ENCODE data around the gene FOXD4.
"Not testable (repeated sequence)": the region's sequence is repeated elsewhere in the genome, so short reads cannot be mapped to it uniquely, and the experiment has no call there.

The FOXD4 gene

GRCh38 chr9:117995-118467 lies at the start of gene FOXD4:
Gene FOXD4, minus strand, starts transcription at chr9:118417. Its CDS starts 298 bp downstream, at chr9:118119.
- H3K4me3 ChIP-seq, H3K27ac ChIP-seq: not testable (repeated sequence)

GRCh38 chr9:159871-160270 lies 41.7 kb upstream of the FOXD4 start:
- not testable (repeated sequence) for H3K27ac ChIP-seq, H3K4me3 ChIP-seq

- H3K27ac ChIP-seq, H3K4me3 ChIP-seq: not testable (repeated sequence)
Observed at GRCh38 chr9:151173-151572, 33.0 kb upstream of the FOXD4 start.

GRCh38 chr9:139880-140279 lies 21.7 kb upstream of the FOXD4 start:
- not testable (repeated sequence) for H3K4me3 ChIP-seq, H3K27ac ChIP-seq

GRCh38 chr9:117144-117994 lies 848 bp downstream of the FOXD4 start:
- not testable (repeated sequence) for H3K27ac ChIP-seq, H3K4me3 ChIP-seq

- not testable (repeated sequence) for H3K27ac ChIP-seq, H3K4me3 ChIP-seq
Observed at GRCh38 chr9:116239-117077, 1.8 kb downstream of the FOXD4 start.

- H3K4me3 ChIP-seq = peak overlapping the region in 1 of 7 experiments; percentile 45
- not testable (repeated sequence) for H3K27ac ChIP-seq
Observed at GRCh38 chr9:115118-115451, 3.1 kb downstream of the FOXD4 start.

- not testable (repeated sequence) for H3K27ac ChIP-seq
- H3K4me3 ChIP-seq = peak overlapping the region; percentile 30 to 47 (median 34)
Observed at GRCh38 chr9:114267-115117, 3.7 kb downstream of the FOXD4 start.

GRCh38 chr9:113468-114266 lies 4.5 kb downstream of the FOXD4 start:
- H3K4me3 ChIP-seq = peak overlapping the region; percentile 30 to 47 (median 34)
- H3K27ac ChIP-seq = not testable (repeated sequence)

- not testable (repeated sequence) for H3K27ac ChIP-seq
- peak overlapping the region in 3 of 7 experiments; percentile 34 to 47 (median 45) for H3K4me3 ChIP-seq
Observed at GRCh38 chr9:112589-113467, 5.4 kb downstream of the FOXD4 start.

- H3K27ac ChIP-seq, H3K4me3 ChIP-seq: not testable (repeated sequence)
Observed at GRCh38 chr9:110672-111071, 7.5 kb downstream of the FOXD4 start.

GRCh38 chr9:109540-109939 lies 8.7 kb downstream of the FOXD4 start:
- H3K4me3 ChIP-seq, H3K27ac ChIP-seq: not testable (repeated sequence)

- H3K27ac ChIP-seq = not testable (repeated sequence)
Observed at GRCh38 chr9:108742-109495, 9.3 kb downstream of the FOXD4 start.

GRCh38 chr9:105991-106390 lies 12.2 kb downstream of the FOXD4 start:
- H3K27ac ChIP-seq, H3K4me3 ChIP-seq: not testable (repeated sequence)

More at GRCh38 chr9:108742-109495, 9.3 kb downstream of the FOXD4 start:
- not testable (repeated sequence) for H3K4me3 ChIP-seq

- not testable (repeated sequence) for H3K27ac ChIP-seq, H3K4me3 ChIP-seq
Observed at GRCh38 chr9:100430-100829, 17.8 kb downstream of the FOXD4 start.

GRCh38 chr9:99867-100266 lies 18.4 kb downstream of the FOXD4 start:
- not testable (repeated sequence) for H3K27ac ChIP-seq, H3K4me3 ChIP-seq

GRCh38 chr9:98775-99174 lies 19.4 kb downstream of the FOXD4 start:
- not testable (repeated sequence) for H3K4me3 ChIP-seq, H3K27ac ChIP-seq

All from skin epidermis (tissue), 12 donors.